ENCODE results near the gene KCNN3. TPM values are rescaled to one million over a fixed set of nuclear protein-coding genes. Genes with fewer than 3 reads are reported as not detected.

KCNN3 gene
- total RNA-seq, 1 donor from 2014 or later = 0.04 TPM

GRCh38 chr1:154851392-154852177, 18.5 kb downstream of the KCNN3 start:
- Histone ChIP-seq H3K27me3 (ENCODE audit: control insufficient read depth, insufficient read depth, low read length) (peaks cover 8% of the 10 kb centered on the region), H3K36me3 (ENCODE audit: control insufficient read depth, insufficient read depth, low read length) (no peaks in the 10 kb centered on the region), H3K4me3 (ENCODE audit: low read depth, low read length) (no peak overlapping the region)
- no peak for DNase-seq (ENCODE audit: low read depth)
- TF ChIP-seq, protein P1, sequence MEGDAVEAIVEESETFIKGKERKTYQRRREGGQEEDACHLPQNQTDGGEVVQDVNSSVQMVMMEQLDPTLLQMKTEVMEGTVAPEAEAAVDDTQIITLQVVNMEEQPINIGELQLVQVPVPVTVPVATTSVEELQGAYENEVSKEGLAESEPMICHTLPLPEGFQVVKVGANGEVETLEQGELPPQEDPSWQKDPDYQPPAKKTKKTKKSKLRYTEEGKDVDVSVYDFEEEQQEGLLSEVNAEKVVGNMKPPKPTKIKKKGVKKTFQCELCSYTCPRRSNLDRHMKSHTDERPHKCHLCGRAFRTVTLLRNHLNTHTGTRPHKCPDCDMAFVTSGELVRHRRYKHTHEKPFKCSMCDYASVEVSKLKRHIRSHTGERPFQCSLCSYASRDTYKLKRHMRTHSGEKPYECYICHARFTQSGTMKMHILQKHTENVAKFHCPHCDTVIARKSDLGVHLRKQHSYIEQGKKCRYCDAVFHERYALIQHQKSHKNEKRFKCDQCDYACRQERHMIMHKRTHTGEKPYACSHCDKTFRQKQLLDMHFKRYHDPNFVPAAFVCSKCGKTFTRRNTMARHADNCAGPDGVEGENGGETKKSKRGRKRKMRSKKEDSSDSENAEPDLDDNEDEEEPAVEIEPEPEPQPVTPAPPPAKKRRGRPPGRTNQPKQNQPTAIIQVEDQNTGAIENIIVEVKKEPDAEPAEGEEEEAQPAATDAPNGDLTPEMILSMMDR (IDR thresholded peaks at IDR 0.05; ENCODE audit: insufficient read depth, low read length, poor library complexity, severe bottlenecking) = no peak

GRCh38 chr1:154849645-154850131, 20.4 kb downstream of the KCNN3 start:
- Histone ChIP-seq H3K36me3 (ENCODE audit: control insufficient read depth, insufficient read depth, low read length) (no peaks in the 10 kb centered on the region), H3K27me3 (ENCODE audit: control insufficient read depth, insufficient read depth, low read length) (peaks cover 11% of the 10 kb centered on the region), H3K4me3 (ENCODE audit: low read depth, low read length) (no peak overlapping the region)
- no peak for DNase-seq (ENCODE audit: low read depth)
- TF ChIP-seq, protein P1 (IDR thresholded peaks at IDR 0.05; ENCODE audit: insufficient read depth, low read length, poor library complexity, severe bottlenecking) = no peak

DNA sequence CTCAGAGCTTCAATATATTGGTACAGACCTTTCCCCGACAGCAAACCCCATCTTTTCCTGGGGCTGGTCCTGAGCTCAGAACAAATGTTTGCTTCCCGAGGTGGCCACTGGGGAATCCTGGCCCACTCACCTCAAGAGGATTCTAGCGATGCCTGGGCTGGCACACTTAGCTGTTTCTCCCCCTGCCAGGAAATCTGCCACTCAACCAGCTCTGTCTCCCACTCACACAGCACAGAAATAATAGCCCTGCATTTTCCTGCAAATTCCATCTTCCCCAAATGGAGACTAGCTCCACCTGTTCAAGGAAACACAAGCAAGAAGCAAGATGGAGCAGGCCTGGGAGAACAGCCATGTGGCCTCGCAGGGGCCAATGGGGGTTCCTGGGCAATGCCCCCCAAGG, 21.1 kb downstream of the KCNN3 start:
- peaks cover 11% of the 10 kb centered on the region for H3K27me3 ChIP-seq (ENCODE audit: control insufficient read depth, insufficient read depth, low read length)
- TF ChIP-seq, protein P1 (IDR thresholded peaks at IDR 0.05; ENCODE audit: insufficient read depth, low read length, poor library complexity, severe bottlenecking) = no peak
- DNase-seq (ENCODE audit: low read depth) = no peak
- no peaks in the 10 kb centered on the region for H3K36me3 ChIP-seq (ENCODE audit: control insufficient read depth, insufficient read depth, low read length)
- H3K4me3 ChIP-seq (ENCODE audit: low read depth, low read length) = no peak overlapping the region

DNA sequence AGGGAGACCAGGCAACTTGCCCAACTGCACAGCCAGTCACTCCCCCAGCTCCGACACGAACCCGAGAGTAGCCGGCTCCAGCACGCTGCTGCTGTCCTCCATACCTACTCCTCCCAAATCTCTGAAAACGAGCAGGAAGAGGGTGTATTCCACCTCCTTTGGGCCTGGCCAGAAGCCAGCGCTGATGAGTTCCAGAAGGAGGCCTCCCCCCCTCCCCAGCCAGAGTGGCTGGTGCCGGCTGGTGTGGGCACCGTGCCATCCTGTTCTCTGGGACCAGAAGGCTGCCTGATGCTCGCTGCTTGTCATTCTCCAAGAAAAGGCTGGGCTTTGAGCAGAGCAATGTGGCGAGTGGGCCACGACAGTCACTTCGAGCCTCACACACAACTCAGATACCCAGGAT, 22.2 kb downstream of the KCNN3 start:
- H3K4me3 ChIP-seq (ENCODE audit: low read depth, low read length) = no peak overlapping the region
- no peaks in the 10 kb centered on the region for H3K36me3 ChIP-seq (ENCODE audit: control insufficient read depth, insufficient read depth, low read length)
- DNase-seq (ENCODE audit: low read depth) = no peak
- peaks cover 13% of the 10 kb centered on the region for H3K27me3 ChIP-seq (ENCODE audit: control insufficient read depth, insufficient read depth, low read length)
- TF ChIP-seq, protein P1 (IDR thresholded peaks at IDR 0.05; ENCODE audit: insufficient read depth, low read length, poor library complexity, severe bottlenecking) = no peak

DNA sequence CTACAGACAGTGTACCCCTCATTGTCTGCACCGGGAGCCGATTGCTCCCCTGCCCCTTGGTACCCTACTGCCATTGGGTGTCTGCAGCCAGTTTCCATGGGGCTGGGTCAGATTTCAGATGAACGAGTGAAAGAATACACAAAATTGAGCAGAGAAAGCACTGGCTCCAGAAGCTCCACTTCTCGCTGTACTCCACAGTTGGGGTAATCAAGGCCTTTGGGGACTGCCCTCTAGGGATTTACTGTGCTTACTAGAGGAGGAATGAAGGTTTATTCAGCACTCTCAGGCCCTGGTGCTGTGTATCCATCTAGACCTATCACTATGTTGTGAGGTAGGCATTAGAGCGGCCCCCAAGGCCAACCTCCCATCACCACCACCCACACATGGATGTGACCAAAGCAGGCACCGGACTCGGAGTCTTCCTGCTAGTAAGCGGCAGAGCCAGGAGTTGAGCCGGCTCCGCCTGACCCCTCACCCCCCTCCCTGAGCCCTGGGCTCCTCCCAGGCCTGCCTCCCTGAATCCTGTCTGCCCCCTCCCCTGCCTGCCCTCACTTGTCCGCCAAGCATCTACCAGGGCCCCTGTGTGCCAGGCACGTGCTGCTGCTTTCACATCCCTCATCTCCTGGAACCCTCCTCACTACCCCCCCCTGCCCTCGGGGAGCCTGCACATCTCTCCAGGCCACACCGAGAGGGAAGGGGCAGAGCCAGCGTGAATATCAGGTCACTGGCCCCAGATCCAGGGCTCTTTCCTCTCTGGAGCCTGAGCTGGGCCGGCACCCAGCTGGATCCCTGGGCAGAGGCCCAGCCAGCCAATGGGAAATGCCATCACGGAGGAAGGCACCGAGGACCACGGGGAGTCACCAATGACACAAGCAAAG, 23.3 kb downstream of the KCNN3 start:
- no peak for DNase-seq (ENCODE audit: low read depth)
- H3K27me3 ChIP-seq (ENCODE audit: control insufficient read depth, insufficient read depth, low read length) = peaks cover 13% of the 10 kb centered on the region
- no peak overlapping the region for H3K4me3 ChIP-seq (ENCODE audit: low read depth, low read length)
- TF ChIP-seq, protein P1 (IDR thresholded peaks at IDR 0.05; ENCODE audit: insufficient read depth, low read length, poor library complexity, severe bottlenecking) = no peak
- H3K36me3 ChIP-seq (ENCODE audit: control insufficient read depth, insufficient read depth, low read length) = no peaks in the 10 kb centered on the region

All from kidney epithelial cell (primary cell).